GM12878 (cell line): ENCODE data around the gene CSTF1. TPM values are rescaled to one million over a fixed set of nuclear protein-coding genes. Genes with fewer than 3 reads are reported as not detected.

Experiments
- ATAC-seq: fragments of 200-7000 bp; cut with Tn5 transposase; 3 replicates; pipeline ENCODE4 v1.9.1; 2020; ENCODE audit warnings: mild to moderate bottlenecking, moderate library complexity
- BruUV-seq: library from RNA; stranded (reverse); fragments of 400-500 nt; replicated peaks from 2 replicates; lab custom pipeline; 2021; lab: Mats Ljungman, UMichigan
- CTCF ChIA-PET: fragments of 300-600 bp; sonication (Branson Sonifier 250); formaldehyde crosslinking; extraction: SDS; loops from one replicate; lab custom pipeline; 2021; ENCODE audit warnings: inconsistent platforms; lab: Yijun Ruan, JAX
- POLR2A ChIA-PET: fragments of 350-600 bp; formaldehyde crosslinking; extraction: SDS; loops from one replicate; lab custom pipeline; 2021; ENCODE audit warnings: inconsistent platforms; lab: Charles Lee
- RAD21 ChIA-PET: fragments of 300-600 bp; sonication (Branson Sonifier 250); formaldehyde crosslinking; loops from one replicate; lab custom pipeline; 2023; ENCODE audit warnings: antibody characterized with exemption; ENCODE audit not compliant: unreplicated experiment; lab: Charles Lee
- SMC1A ChIA-PET: fragments of 300-600 bp; sonication (Branson Sonifier 250); formaldehyde crosslinking; loops from one replicate; lab custom pipeline; 2023; ENCODE audit not compliant: unreplicated experiment, uncharacterized antibody; lab: Charles Lee
- DNase-seq: peaks from one replicate; pipeline ENCODE4 v3.0.0-alpha.2; 2011; ENCODE audit warnings: low read depth, low spot score
- FAIRE-seq: peaks from 3 replicates; lab custom pipeline; 2011; peaks lifted over from hg19 to GRCh38; lab: Jason Lieb, UNC
- H2AFZ ChIP-seq: 2 replicates; pipeline ENCODE4 v1.6.0; 2011; ENCODE audit warnings: low read depth, low read length, control low read depth; ENCODE audit not compliant: control insufficient read depth
- H3K27ac ChIP-seq: 2 replicates; pipeline ENCODE4 v1.5.1; 2011; ENCODE audit warnings: control low read depth; ENCODE audit not compliant: control insufficient read depth, insufficient read depth
- H3K27me3 ChIP-seq, 2 experiments: replicated peaks in 1 of 2; 2 replicates each; pipeline versions ENCODE4 v1.6.0 to v1.6.1; 2011; ENCODE audit warnings: low read length in 1 of 2; ENCODE audit not compliant: control insufficient read depth in 2 of 2, insufficient read depth in 2 of 2
- H3K36me3 ChIP-seq, 2 experiments: 2 replicates each; pipeline ENCODE4 v1.5.1; 2011; ENCODE audit warnings: low read length in 1 of 2; ENCODE audit not compliant: control insufficient read depth in 2 of 2, insufficient read depth in 2 of 2
- H3K4me1 ChIP-seq: 2 replicates; pipeline ENCODE4 v1.6.1; 2011; ENCODE audit warnings: mild to moderate bottlenecking, low read length, moderate library complexity, mixed read lengths; ENCODE audit not compliant: control insufficient read depth, insufficient read depth
- H3K4me2 ChIP-seq: 2 replicates; pipeline ENCODE4 v1.6.0; 2011; ENCODE audit warnings: control low read depth; ENCODE audit not compliant: control insufficient read depth, insufficient read depth
- H3K4me3 ChIP-seq: fragments of 200-600 bp; sonication (generic); 2 replicates; pipeline ENCODE4 v1.5.1; 2016
- H3K79me2 ChIP-seq: 2 replicates; pipeline ENCODE4 v1.6.0; 2011; ENCODE audit warnings: low read length; ENCODE audit not compliant: control insufficient read depth, insufficient read depth
- H3K9ac ChIP-seq: 2 replicates; pipeline ENCODE4 v1.8.0; 2011; ENCODE audit warnings: low read length, control low read depth, mixed read lengths; ENCODE audit not compliant: control insufficient read depth, insufficient read depth
- H3K9me3 ChIP-seq: replicated peaks from 3 replicates; pipeline ENCODE4 v1.5.1; 2011; ENCODE audit warnings: mild to moderate bottlenecking, low read length; ENCODE audit not compliant: control insufficient read depth, insufficient read depth
- H4K20me1 ChIP-seq: 2 replicates; pipeline ENCODE4 v1.6.0; 2011; ENCODE audit not compliant: control insufficient read depth, insufficient read depth
- CBFB ChIP-seq: IDR thresholded peaks from 2 replicates; pipeline ENCODE4 v1.6.1; 2016; ENCODE audit warnings: antibody characterized with exemption, low read depth
- DPF2 ChIP-seq: fragments of 450-650 bp; IDR thresholded peaks from 2 replicates; pipeline ENCODE4 v1.6.1; 2017; ENCODE audit warnings: mild to moderate bottlenecking
- HDAC6 ChIP-seq: fragments of 200-600 bp; sonication (generic); IDR thresholded peaks from one replicate; pipeline ENCODE4 v1.8.0; 2017; ENCODE audit warnings: antibody characterized with exemption; ENCODE audit not compliant: unreplicated experiment
- IKZF1 ChIP-seq: fragments of 450-650 bp; conservative IDR thresholded peaks from 2 replicates; pipeline ENCODE4 v1.6.1; 2017; ENCODE audit warnings: antibody characterized with exemption, mild to moderate bottlenecking
- KDM1A ChIP-seq: fragments of 200-600 bp; sonication (generic); IDR thresholded peaks from 2 replicates; pipeline ENCODE4 v1.6.1; 2016; ENCODE audit warnings: borderline replicate concordance
- LARP7 ChIP-seq: fragments of 450-650 bp; IDR thresholded peaks from 2 replicates; pipeline ENCODE4 v1.6.1; 2017; ENCODE audit warnings: mild to moderate bottlenecking
- MEF2B ChIP-seq: fragments of 450-650 bp; IDR thresholded peaks from 2 replicates; pipeline ENCODE4 v1.6.1; 2018; ENCODE audit warnings: mild to moderate bottlenecking, moderate library complexity; ENCODE audit not compliant: partially characterized antibody, poor library complexity, severe bottlenecking
- RFX5 ChIP-seq: IDR thresholded peaks from 2 replicates; pipeline ENCODE4 v1.6.1; 2011; ENCODE audit warnings: low read depth, low read length, improper control_type of control experiment
- SIN3A ChIP-seq: IDR thresholded peaks from 2 replicates; pipeline ENCODE4 v1.6.1; 2012; ENCODE audit warnings: low read depth, low read length, improper control_type of control experiment
- SIX5 ChIP-seq: IDR thresholded peaks from 2 replicates; pipeline ENCODE4 v1.6.1; 2011; ENCODE audit warnings: mild to moderate bottlenecking, low read depth, low read length, moderate library complexity; ENCODE audit not compliant: severe bottlenecking
- SREBF2 ChIP-seq: IDR thresholded peaks from 2 replicates; pipeline ENCODE4 v1.6.1; 2012; ENCODE audit warnings: mild to moderate bottlenecking, low read length
- TCF12 ChIP-seq: IDR thresholded peaks from 2 replicates; pipeline ENCODE4 v1.6.1; 2011; ENCODE audit warnings: low read depth, mild to moderate bottlenecking, low read length
- ZBED1 ChIP-seq: IDR thresholded peaks from 2 replicates; pipeline ENCODE4 v1.6.1; 2016; ENCODE audit warnings: borderline replicate concordance
- WGBS: methylation state at CpG from one replicate; pipeline ENCODE4 v1.1.6; 2016; ENCODE audit warnings: low lambda C conversion rate; ENCODE audit not compliant: insufficient replicate concordance, insufficient coverage; ENCODE audit errors: missing lambda C conversion rate; 5-methylcytosine and 5-hydroxymethylcytosine counted together
- in situ Hi-C: fragments of 300-500 bp; cut with MboI; formaldehyde crosslinking; loops from 9 replicates; pipeline ENCODE4 v1.14.3; 2018; ENCODE audit warnings: mixed read lengths
- intact Hi-C: fragments of 100-400 bp; cut with micrococcal nuclease; formaldehyde crosslinking; loops from one replicate; pipeline ENCODE4 v1.14.2; 2022; ENCODE audit not compliant: unreplicated experiment
- polyA plus RNA-seq, 11 experiments: library from polyadenylated mRNA; depleted of rRNA in 4 of 11; unstranded in 6 of 11; stranded (reverse) in 5 of 11; fragments of >200 nt; fragmentation: Nextera tagmentation in 4 of 11; fragmentation: Illumina TruSeq in 1 of 11; extraction: Ambion mirVana in 4 of 11; extraction: Trizol in 1 of 11; gene quantifications; 1 replicate in 1 of 11; 2 replicates in 10 of 11; pipeline versions ENCODE4 v1.2.1 to v1.2.3, GENCODE V29; 2011 to 2016; ENCODE audit warnings: inconsistent platforms in 2 of 11, missing spikeins in 2 of 11, low read depth in 1 of 11
- total RNA-seq, 4 experiments: library from RNA; depleted of rRNA in 3 of 4; stranded (reverse); fragments of >200 nt in 3 of 4; fragmentation: Illumina TruSeq in 1 of 4; extraction: Trizol in 1 of 4; gene quantifications; 2 replicates each; pipeline versions ENCODE4 v1.2.1 to v1.2.3, GENCODE V29; 2013 to 2021
- TF ChIP-seq, protein P1 (sequence below): IDR thresholded peaks from 2 replicates; pipeline ENCODE4 v1.6.1; 2012; ENCODE audit warnings: low read depth, low read length, improper control_type of control experiment
- TF ChIP-seq, protein P2 (sequence below): fragments of 450-650 bp; IDR thresholded peaks from 2 replicates; pipeline ENCODE4 v1.6.1; 2014; ENCODE audit warnings: mild to moderate bottlenecking
- TF ChIP-seq, protein P3 (sequence below): fragments of 450-650 bp; IDR thresholded peaks from 2 replicates; pipeline ENCODE4 v1.6.1; 2017; ENCODE audit warnings: antibody characterized with exemption, mild to moderate bottlenecking, moderate library complexity
- TF ChIP-seq, protein P4 (sequence below): IDR thresholded peaks from 2 replicates; pipeline ENCODE4 v1.6.1; 2012; ENCODE audit warnings: low read depth, low read length, improper control_type of control experiment

CSTF1 gene
- total and polyA plus RNA-seq, 10 of the 15 experiments (the other 5 are each of a cell fraction or from before 2014, with no cell fraction given), result 41.8 to 89.1 (median 50.1) TPM

DNA sequence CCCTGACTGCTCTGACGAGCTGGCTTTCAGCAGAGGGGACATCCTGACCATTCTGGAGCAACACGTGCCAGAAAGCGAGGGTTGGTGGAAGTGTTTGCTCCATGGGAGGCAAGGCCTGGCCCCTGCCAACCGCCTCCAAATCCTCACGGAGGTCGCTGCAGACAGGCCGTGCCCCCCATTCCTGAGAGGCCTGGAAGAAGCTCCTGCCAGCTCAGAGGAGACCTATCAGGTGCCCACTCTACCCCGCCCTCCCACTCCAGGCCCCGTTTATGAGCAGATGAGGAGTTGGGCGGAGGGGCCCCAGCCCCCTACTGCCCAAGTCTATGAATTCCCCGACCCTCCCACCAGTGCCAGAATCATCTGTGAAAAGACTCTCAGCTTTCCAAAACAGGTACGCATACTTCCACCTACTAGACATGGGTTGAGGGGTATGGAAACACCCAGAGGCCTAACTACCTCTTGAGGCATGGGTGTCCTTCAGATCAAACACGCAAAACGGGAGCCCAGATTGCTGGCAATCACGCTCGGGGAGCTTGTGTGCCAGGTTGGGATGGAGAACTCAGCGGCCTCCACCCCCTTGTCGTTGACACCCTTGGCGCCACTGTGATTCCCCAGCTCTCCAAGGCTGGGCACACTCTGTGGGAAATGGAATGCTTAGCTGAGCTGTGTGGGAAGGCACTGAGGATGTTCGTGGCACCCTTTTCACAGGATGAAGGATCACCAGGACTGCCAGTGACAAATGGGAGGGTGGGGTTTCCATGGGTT, 44.9 kb downstream of the CSTF1 start:
- ChIA-PET RAD21 (no interaction called here), CTCF (no interaction called here), POLR2A (interaction anchor here (0.8 kb wide), 2 partner anchors 16 to 24 kb away, joined by 3 to 4 read pairs; no protein-coding TSS in a partner anchor), SMC1A (interaction anchor here (1.2 to 1.6 kb wide), 2 partner anchors 9 to 17 kb away, joined by 3 to 6 read pairs; no protein-coding TSS in a partner anchor)
- Histone ChIP-seq H3K36me3 (no peaks in the 10 kb centered on the region), H3K4me1 (peaks cover 16% of the 10 kb centered on the region), H3K27ac (no peak overlapping the region), H3K9ac (no peak overlapping the region), H3K4me3 (no peak overlapping the region), H3K9me3 (no peaks in the 10 kb centered on the region), H4K20me1 (no peaks in the 10 kb centered on the region), H2AFZ (no peak overlapping the region), H3K4me2 (no peak overlapping the region), H3K79me2 (no peaks in the 10 kb centered on the region), H3K27me3 (no peaks in the 10 kb centered on the region)
- WGBS, result 88% methylated on average over 20 of the region's 20 CpGs
- in situ Hi-C loops, result no loop called here
- no peak for ATAC-seq
- no peak for DNase-seq
- no peak for TF ChIP-seq IKZF1
- TF ChIP-seq, protein P1, sequence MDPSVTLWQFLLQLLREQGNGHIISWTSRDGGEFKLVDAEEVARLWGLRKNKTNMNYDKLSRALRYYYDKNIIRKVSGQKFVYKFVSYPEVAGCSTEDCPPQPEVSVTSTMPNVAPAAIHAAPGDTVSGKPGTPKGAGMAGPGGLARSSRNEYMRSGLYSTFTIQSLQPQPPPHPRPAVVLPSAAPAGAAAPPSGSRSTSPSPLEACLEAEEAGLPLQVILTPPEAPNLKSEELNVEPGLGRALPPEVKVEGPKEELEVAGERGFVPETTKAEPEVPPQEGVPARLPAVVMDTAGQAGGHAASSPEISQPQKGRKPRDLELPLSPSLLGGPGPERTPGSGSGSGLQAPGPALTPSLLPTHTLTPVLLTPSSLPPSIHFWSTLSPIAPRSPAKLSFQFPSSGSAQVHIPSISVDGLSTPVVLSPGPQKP, result no peak
- TF ChIP-seq, protein P2, sequence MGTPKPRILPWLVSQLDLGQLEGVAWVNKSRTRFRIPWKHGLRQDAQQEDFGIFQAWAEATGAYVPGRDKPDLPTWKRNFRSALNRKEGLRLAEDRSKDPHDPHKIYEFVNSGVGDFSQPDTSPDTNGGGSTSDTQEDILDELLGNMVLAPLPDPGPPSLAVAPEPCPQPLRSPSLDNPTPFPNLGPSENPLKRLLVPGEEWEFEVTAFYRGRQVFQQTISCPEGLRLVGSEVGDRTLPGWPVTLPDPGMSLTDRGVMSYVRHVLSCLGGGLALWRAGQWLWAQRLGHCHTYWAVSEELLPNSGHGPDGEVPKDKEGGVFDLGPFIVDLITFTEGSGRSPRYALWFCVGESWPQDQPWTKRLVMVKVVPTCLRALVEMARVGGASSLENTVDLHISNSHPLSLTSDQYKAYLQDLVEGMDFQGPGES, result no peak
- TF ChIP-seq, protein P3, sequence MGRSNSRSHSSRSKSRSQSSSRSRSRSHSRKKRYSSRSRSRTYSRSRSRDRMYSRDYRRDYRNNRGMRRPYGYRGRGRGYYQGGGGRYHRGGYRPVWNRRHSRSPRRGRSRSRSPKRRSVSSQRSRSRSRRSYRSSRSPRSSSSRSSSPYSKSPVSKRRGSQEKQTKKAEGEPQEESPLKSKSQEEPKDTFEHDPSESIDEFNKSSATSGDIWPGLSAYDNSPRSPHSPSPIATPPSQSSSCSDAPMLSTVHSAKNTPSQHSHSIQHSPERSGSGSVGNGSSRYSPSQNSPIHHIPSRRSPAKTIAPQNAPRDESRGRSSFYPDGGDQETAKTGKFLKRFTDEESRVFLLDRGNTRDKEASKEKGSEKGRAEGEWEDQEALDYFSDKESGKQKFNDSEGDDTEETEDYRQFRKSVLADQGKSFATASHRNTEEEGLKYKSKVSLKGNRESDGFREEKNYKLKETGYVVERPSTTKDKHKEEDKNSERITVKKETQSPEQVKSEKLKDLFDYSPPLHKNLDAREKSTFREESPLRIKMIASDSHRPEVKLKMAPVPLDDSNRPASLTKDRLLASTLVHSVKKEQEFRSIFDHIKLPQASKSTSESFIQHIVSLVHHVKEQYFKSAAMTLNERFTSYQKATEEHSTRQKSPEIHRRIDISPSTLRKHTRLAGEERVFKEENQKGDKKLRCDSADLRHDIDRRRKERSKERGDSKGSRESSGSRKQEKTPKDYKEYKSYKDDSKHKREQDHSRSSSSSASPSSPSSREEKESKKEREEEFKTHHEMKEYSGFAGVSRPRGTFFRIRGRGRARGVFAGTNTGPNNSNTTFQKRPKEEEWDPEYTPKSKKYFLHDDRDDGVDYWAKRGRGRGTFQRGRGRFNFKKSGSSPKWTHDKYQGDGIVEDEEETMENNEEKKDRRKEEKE, result no peak
- no peak for TF ChIP-seq KDM1A
- no peak for TF ChIP-seq SIX5
- no peak for TF ChIP-seq ZBED1
- TF ChIP-seq RFX5, result no peak
- TF ChIP-seq SREBF2, result no peak
- no peak for TF ChIP-seq TCF12
- TF ChIP-seq SIN3A, result no peak
- TF ChIP-seq, protein P4, sequence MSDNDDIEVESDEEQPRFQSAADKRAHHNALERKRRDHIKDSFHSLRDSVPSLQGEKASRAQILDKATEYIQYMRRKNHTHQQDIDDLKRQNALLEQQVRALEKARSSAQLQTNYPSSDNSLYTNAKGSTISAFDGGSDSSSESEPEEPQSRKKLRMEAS, result no peak
- TF ChIP-seq DPF2, result no peak
- no peak for TF ChIP-seq LARP7
- no peak for TF ChIP-seq HDAC6
- no peak for TF ChIP-seq MEF2B
- TF ChIP-seq CBFB, result no peak
- no TSS peak for BruUV-seq
- FAIRE-seq, result no peak
- intact Hi-C loops, result no loop called here
